Loucy (cell line): ENCODE results near the gene RPL37A.

Experiments
- EZH2phosphoT487 ChIP-seq: fragments of 200-600 bp; IDR thresholded peaks from 2 replicates; pipeline ENCODE4 v1.6.1; 2018; ENCODE audit warnings: antibody characterized with exemption, mild to moderate bottlenecking, moderate library complexity, borderline replicate concordance
- TF ChIP-seq, protein P1 (sequence below): fragments of 200-600 bp; sonication (generic); conservative IDR thresholded peaks from 2 replicates; pipeline ENCODE4 v1.5.1; 2014; ENCODE audit warnings: mild to moderate bottlenecking, antibody characterized with exemption, low read length

DNA sequence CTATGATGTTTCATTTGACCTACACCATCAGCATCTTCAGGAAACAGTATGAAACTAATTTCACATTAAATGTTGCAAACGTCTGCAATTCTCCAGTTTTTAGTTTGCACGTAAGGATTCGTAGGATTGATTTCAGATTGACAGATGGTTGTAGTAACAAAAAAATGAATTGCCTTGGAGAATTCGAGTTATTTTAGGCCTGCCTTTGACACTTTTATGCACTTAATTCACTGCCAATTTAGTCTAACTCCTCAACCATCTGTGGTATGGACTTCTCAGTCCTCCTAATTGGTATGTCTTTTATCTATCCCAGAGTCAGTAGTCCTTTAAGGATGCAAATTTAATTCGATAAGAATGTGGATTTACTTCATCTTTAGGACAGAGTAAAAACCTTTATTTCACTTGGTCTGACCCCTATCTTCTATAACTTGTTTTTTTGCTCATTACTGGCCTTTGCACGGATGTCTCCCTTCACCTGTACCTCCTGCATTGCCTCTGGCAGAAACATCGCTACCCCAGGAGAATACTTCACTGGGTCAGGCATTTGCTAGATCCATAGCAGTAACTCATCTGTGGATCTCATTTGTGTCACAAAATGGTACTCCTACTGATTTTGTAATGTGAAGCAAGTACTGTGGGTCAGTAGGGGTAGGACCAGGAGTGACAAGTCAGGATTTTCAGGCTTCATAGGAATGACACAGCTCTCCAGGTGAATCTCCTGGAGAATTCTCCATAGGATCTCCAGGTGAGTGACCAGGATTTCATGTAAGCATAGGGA lies 3.9 kb downstream of the RPL37A start:
- TF ChIP-seq, protein P1, sequence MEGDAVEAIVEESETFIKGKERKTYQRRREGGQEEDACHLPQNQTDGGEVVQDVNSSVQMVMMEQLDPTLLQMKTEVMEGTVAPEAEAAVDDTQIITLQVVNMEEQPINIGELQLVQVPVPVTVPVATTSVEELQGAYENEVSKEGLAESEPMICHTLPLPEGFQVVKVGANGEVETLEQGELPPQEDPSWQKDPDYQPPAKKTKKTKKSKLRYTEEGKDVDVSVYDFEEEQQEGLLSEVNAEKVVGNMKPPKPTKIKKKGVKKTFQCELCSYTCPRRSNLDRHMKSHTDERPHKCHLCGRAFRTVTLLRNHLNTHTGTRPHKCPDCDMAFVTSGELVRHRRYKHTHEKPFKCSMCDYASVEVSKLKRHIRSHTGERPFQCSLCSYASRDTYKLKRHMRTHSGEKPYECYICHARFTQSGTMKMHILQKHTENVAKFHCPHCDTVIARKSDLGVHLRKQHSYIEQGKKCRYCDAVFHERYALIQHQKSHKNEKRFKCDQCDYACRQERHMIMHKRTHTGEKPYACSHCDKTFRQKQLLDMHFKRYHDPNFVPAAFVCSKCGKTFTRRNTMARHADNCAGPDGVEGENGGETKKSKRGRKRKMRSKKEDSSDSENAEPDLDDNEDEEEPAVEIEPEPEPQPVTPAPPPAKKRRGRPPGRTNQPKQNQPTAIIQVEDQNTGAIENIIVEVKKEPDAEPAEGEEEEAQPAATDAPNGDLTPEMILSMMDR: no peak
- no peak for TF ChIP-seq EZH2phosphoT487
